ENCODE results near the gene KRTAP13-2. TPM values are rescaled to one million over a fixed set of nuclear protein-coding genes. Genes with fewer than 3 reads are reported as not detected.

KRTAP13-2 gene
- total RNA-seq, 1 donor from 2014 or later, result not detected

DNA sequence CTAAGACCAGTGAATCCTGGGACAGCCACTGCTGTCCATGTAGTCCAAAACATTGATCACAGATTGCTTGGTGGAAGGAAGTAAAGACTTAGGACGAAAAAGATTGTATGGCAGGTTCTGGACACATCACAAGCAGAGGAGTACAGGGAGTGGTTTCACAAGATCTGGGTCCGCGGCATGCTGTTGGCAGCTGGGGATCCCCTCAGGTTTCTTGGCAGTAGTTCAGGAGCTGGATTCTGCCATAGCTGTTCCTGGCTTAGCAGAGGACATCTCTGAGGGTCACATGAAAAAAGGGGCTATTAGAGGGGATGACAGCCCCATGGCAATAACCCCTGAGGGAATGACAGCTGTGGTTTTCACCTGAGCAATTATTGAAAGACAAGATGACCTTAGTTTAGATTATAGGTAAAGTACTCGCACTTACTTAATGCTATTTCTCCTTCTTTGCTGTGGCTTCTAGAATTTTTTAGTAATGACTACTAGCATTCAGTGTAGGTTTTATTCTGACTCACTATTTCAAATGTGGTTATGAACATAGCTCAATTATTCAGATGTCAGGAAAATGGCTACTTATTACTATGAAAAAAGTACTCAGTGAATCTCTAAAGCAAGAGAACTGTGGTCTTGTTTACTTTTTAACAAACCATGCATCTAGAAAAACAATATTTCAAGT is 42.7 kb downstream of the KRTAP13-2 start:
- DNase-seq (ENCODE audit: low spot score), result no peak
- Mint-ChIP-seq H3K27me3 (ENCODE audit: unreplicated experiment) (no peaks in the 10 kb centered on the region), H3K4me3 (ENCODE audit: unreplicated experiment) (no peak overlapping the region), H3K36me3 (ENCODE audit: low read depth, unreplicated experiment) (no peaks in the 10 kb centered on the region), H3K27ac (ENCODE audit: unreplicated experiment) (no peak overlapping the region), H3K9me3 (ENCODE audit: unreplicated experiment) (no peaks in the 10 kb centered on the region), H3K4me1 (ENCODE audit: unreplicated experiment) (no peaks in the 10 kb centered on the region)
- TF ChIP-seq, protein P1, sequence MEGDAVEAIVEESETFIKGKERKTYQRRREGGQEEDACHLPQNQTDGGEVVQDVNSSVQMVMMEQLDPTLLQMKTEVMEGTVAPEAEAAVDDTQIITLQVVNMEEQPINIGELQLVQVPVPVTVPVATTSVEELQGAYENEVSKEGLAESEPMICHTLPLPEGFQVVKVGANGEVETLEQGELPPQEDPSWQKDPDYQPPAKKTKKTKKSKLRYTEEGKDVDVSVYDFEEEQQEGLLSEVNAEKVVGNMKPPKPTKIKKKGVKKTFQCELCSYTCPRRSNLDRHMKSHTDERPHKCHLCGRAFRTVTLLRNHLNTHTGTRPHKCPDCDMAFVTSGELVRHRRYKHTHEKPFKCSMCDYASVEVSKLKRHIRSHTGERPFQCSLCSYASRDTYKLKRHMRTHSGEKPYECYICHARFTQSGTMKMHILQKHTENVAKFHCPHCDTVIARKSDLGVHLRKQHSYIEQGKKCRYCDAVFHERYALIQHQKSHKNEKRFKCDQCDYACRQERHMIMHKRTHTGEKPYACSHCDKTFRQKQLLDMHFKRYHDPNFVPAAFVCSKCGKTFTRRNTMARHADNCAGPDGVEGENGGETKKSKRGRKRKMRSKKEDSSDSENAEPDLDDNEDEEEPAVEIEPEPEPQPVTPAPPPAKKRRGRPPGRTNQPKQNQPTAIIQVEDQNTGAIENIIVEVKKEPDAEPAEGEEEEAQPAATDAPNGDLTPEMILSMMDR (IDR thresholded peaks at IDR 0.05; ENCODE audit: unreplicated experiment), result no peak

DNA sequence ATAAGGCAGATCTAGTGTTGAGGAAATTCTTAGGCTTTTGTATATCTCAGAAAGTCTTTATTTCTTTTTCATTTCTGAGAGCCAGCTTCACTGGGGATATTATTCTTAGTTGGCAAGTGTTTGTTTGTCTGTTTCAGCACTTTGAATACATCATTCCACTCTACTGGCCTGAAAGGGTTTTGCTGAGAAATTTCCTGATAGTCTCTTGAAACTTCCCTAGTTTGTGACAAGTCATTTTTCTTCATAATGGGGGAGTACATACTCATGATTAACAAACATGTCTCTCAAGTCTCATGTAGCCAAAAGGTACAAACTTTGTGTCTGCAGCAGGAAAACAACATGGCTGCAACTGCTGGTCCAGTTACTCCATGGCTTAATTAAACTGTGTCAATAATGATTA is 45.7 kb downstream of the KRTAP13-2 start:
- Mint-ChIP-seq H3K27me3 (ENCODE audit: unreplicated experiment) (no peaks in the 10 kb centered on the region), H3K36me3 (ENCODE audit: low read depth, unreplicated experiment) (no peaks in the 10 kb centered on the region), H3K27ac (ENCODE audit: unreplicated experiment) (no peak overlapping the region), H3K4me1 (ENCODE audit: unreplicated experiment) (no peaks in the 10 kb centered on the region), H3K4me3 (ENCODE audit: unreplicated experiment) (no peak overlapping the region), H3K9me3 (ENCODE audit: unreplicated experiment) (no peaks in the 10 kb centered on the region)
- no peak for DNase-seq (ENCODE audit: low spot score)
- TF ChIP-seq, protein P1 (IDR thresholded peaks at IDR 0.05; ENCODE audit: unreplicated experiment), result no peak

Small RNA genes lying within 50 kb of the gene (microRNA-seq; reads per million reads assigned to microRNA genes)
- not detected for gene MIR4327 (ENCODE audit: unreplicated experiment)

Other genes with a start within 250 kb of the KRTAP13-2 start
- not detected for gene CLDN17, start 205.5 kb downstream of the KRTAP13-2 start, total RNA-seq (ENCODE audit: unreplicated experiment)
- not detected for gene CLDN8, start 156.2 kb downstream of the KRTAP13-2 start, total RNA-seq (ENCODE audit: unreplicated experiment)
- not detected for gene KRTAP24-1, start 89.3 kb downstream of the KRTAP13-2 start, total RNA-seq (ENCODE audit: unreplicated experiment)
- not detected for gene KRTAP25-1, start 82.8 kb downstream of the KRTAP13-2 start, total RNA-seq (ENCODE audit: unreplicated experiment)
- not detected for gene KRTAP26-1, start 52.0 kb downstream of the KRTAP13-2 start, total RNA-seq (ENCODE audit: unreplicated experiment)
- not detected for gene KRTAP27-1, start 34.6 kb downstream of the KRTAP13-2 start, total RNA-seq (ENCODE audit: unreplicated experiment)
- not detected for gene KRTAP23-1, start 23.7 kb downstream of the KRTAP13-2 start, total RNA-seq (ENCODE audit: unreplicated experiment)
- gene KRTAP13-1, start 23.8 kb upstream of the KRTAP13-2 start, total RNA-seq (ENCODE audit: unreplicated experiment), result not detected
- not detected for gene KRTAP13-3, start 53.7 kb upstream of the KRTAP13-2 start, total RNA-seq (ENCODE audit: unreplicated experiment)
- gene KRTAP13-4, start 57.9 kb upstream of the KRTAP13-2 start, total RNA-seq (ENCODE audit: unreplicated experiment), result not detected
- gene KRTAP15-1, start 68.0 kb upstream of the KRTAP13-2 start, total RNA-seq (ENCODE audit: unreplicated experiment), result not detected
- gene KRTAP19-1, start 108.1 kb upstream of the KRTAP13-2 start, total RNA-seq (ENCODE audit: unreplicated experiment), result not detected
- gene KRTAP19-2, start 115.2 kb upstream of the KRTAP13-2 start, total RNA-seq (ENCODE audit: unreplicated experiment), result not detected
- not detected for gene KRTAP19-3, start 119.7 kb upstream of the KRTAP13-2 start, total RNA-seq (ENCODE audit: unreplicated experiment)
- gene KRTAP19-4, start 124.9 kb upstream of the KRTAP13-2 start, total RNA-seq (ENCODE audit: unreplicated experiment), result not detected
- not detected for gene KRTAP19-5, start 129.9 kb upstream of the KRTAP13-2 start, total RNA-seq (ENCODE audit: unreplicated experiment)
- gene KRTAP19-6, start 169.6 kb upstream of the KRTAP13-2 start, total RNA-seq (ENCODE audit: unreplicated experiment), result not detected
- not detected for gene KRTAP19-7, start 189.0 kb upstream of the KRTAP13-2 start, total RNA-seq (ENCODE audit: unreplicated experiment)
- not detected for gene KRTAP22-2, start 218.1 kb upstream of the KRTAP13-2 start, total RNA-seq (ENCODE audit: unreplicated experiment)
- gene KRTAP6-3, start 220.2 kb upstream of the KRTAP13-2 start, total RNA-seq (ENCODE audit: unreplicated experiment), result not detected
- not detected for gene KRTAP6-2, start 226.6 kb upstream of the KRTAP13-2 start, total RNA-seq (ENCODE audit: unreplicated experiment)
- not detected for gene KRTAP22-1, start 228.8 kb upstream of the KRTAP13-2 start, total RNA-seq (ENCODE audit: unreplicated experiment)
- gene KRTAP6-1, start 241.7 kb upstream of the KRTAP13-2 start, total RNA-seq (ENCODE audit: unreplicated experiment), result not detected
- not detected for gene KRTAP20-1, start 244.2 kb upstream of the KRTAP13-2 start, total RNA-seq (ENCODE audit: unreplicated experiment)
- not detected for gene KRTAP20-4, start 248.4 kb upstream of the KRTAP13-2 start, total RNA-seq (ENCODE audit: unreplicated experiment)